Stimulated activated CD4-positive, alpha-beta T cell treated with anti-CD3 and anti-CD28 coated beads, Interleukin-1b, Interleukin-23, amount 100 ng/mL, for 4 hours (primary cell): ENCODE data around the gene TBC1D22A.
"Not testable (repeated sequence)": the region's sequence is repeated elsewhere in the genome, so short reads cannot be mapped to it uniquely, and the experiment has no call there.

Experiments
- DNase-seq, 2 donors: peaks; one replicate each; pipeline ENCODE4 v3.0.0-alpha.2; 2020; ENCODE audit warnings: low read depth in 2 of 2

The TBC1D22A gene

GRCh38 chr22:47100646-47101200, 338.3 kb downstream of the TBC1D22A start:
- no peak for DNase-seq

GRCh38 chr22:47101321-47101885, 339.0 kb downstream of the TBC1D22A start:
- DNase-seq = no peak

GRCh38 chr22:47102081-47102480, 339.6 kb downstream of the TBC1D22A start:
- DNase-seq = no peak

- DNase-seq = no peak
Observed at GRCh38 chr22:47102648-47103047, 340.2 kb downstream of the TBC1D22A start.

- no peak for DNase-seq
Observed at GRCh38 chr22:47105085-47105484, 342.6 kb downstream of the TBC1D22A start.

- no peak for DNase-seq
Observed at GRCh38 chr22:47106806-47107205, 344.4 kb downstream of the TBC1D22A start.

- DNase-seq = no peak
Observed at GRCh38 chr22:47107431-47107830, 345.0 kb downstream of the TBC1D22A start.

GRCh38 chr22:47110817-47111443, 348.5 kb downstream of the TBC1D22A start:
- DNase-seq = no peak

GRCh38 chr22:47111626-47112581, 349.5 kb downstream of the TBC1D22A start:
- DNase-seq = no peak

GRCh38 chr22:47112582-47112965, 350.1 kb downstream of the TBC1D22A start:
- no peak for DNase-seq

GRCh38 chr22:47112994-47113852, 350.8 kb downstream of the TBC1D22A start:
- DNase-seq = no peak

GRCh38 chr22:47113853-47114415, 351.5 kb downstream of the TBC1D22A start:
- no peak for DNase-seq

- DNase-seq = no peak
Observed at GRCh38 chr22:47114813-47115517, 352.5 kb downstream of the TBC1D22A start.

GRCh38 chr22:47115518-47115890, 353.1 kb downstream of the TBC1D22A start:
- DNase-seq = no peak

GRCh38 chr22:47115921-47116320, 353.5 kb downstream of the TBC1D22A start:
- no peak for DNase-seq

GRCh38 chr22:47116426-47117341, 354.2 kb downstream of the TBC1D22A start:
- no peak for DNase-seq

- DNase-seq = not testable (repeated sequence)
Observed at GRCh38 chr22:47117442-47117841, 355.0 kb downstream of the TBC1D22A start.

GRCh38 chr22:47119181-47119580, 356.7 kb downstream of the TBC1D22A start:
- DNase-seq = no peak

- no peak for DNase-seq
Observed at GRCh38 chr22:47120399-47120798, 357.9 kb downstream of the TBC1D22A start.
